NAMALWA (cell line): ENCODE measurements around the gene WDR64.

Experiments used
- DNase-seq: peaks from one replicate; pipeline ENCODE4 v3.0.0-alpha.2; 2015; ENCODE audit warnings: low spot score

The WDR64 gene

GRCh38 chr1:241738284-241739078 lies 86.4 kb downstream of the WDR64 start:
- DNase-seq = no peak

- DNase-seq = no peak
Measured at GRCh38 chr1:241742084-241742483, 90.0 kb downstream of the WDR64 start.

- DNase-seq = no peak
Measured at GRCh38 chr1:241744591-241744990, 92.5 kb downstream of the WDR64 start.

- no peak for DNase-seq
Measured at GRCh38 chr1:241747992-241748391, 95.9 kb downstream of the WDR64 start.

GRCh38 chr1:241749041-241749944 lies 97.2 kb downstream of the WDR64 start:
- no peak for DNase-seq

GRCh38 chr1:241749945-241750695 lies 98.0 kb downstream of the WDR64 start:
- no peak for DNase-seq

- no peak for DNase-seq
Measured at GRCh38 chr1:241751524-241751923, 99.4 kb downstream of the WDR64 start.

GRCh38 chr1:241762713-241763339 lies 110.7 kb downstream of the WDR64 start:
- no peak for DNase-seq

- no peak for DNase-seq
Measured at GRCh38 chr1:241765390-241765789, 113.3 kb downstream of the WDR64 start.

- DNase-seq = no peak
Measured at GRCh38 chr1:241767737-241768136, 115.7 kb downstream of the WDR64 start.

GRCh38 chr1:241770115-241770514 lies 118.0 kb downstream of the WDR64 start:
- DNase-seq = no peak

GRCh38 chr1:241771117-241771516 lies 119.0 kb downstream of the WDR64 start:
- no peak for DNase-seq

- DNase-seq = no peak
Measured at GRCh38 chr1:241772932-241773500, 120.9 kb downstream of the WDR64 start.

GRCh38 chr1:241773991-241774390 lies 121.9 kb downstream of the WDR64 start:
- no peak for DNase-seq

- DNase-seq = no peak
Measured at GRCh38 chr1:241775021-241775420, 122.9 kb downstream of the WDR64 start.

- DNase-seq = no peak
Measured at GRCh38 chr1:241776911-241777310, 124.8 kb downstream of the WDR64 start.

GRCh38 chr1:241778117-241778516 lies 126.0 kb downstream of the WDR64 start:
- no peak for DNase-seq

- no peak for DNase-seq
Measured at GRCh38 chr1:241779897-241780296, 127.8 kb downstream of the WDR64 start.

- DNase-seq = no peak
Measured at GRCh38 chr1:241782396-241782795, 130.3 kb downstream of the WDR64 start.

GRCh38 chr1:241787691-241788090 lies 135.6 kb downstream of the WDR64 start:
- DNase-seq = no peak

GRCh38 chr1:241789061-241789460 lies 137.0 kb downstream of the WDR64 start:
- DNase-seq = no peak

- no peak for DNase-seq
Measured at GRCh38 chr1:241799416-241799815, 147.3 kb downstream of the WDR64 start.
